Gastrocnemius medialis (tissue), 4 donors: Measurements from ENCODE around the gene RPS6KL1.
"Not testable (repeated sequence)": the region's sequence is repeated elsewhere in the genome, so short reads cannot be mapped to it uniquely, and the experiment has no call there.

ENCODE experiments used
- CTCF ChIP-seq, 5 experiments: fragments of 450-650 bp in 3 of 5; fragments of 200-600 bp in 2 of 5; sonication (generic) in 2 of 5; IDR thresholded peaks in 4 of 5; conservative IDR thresholded peaks in 1 of 5; 1 replicate in 4 of 5; 2 replicates in 1 of 5; pipeline ENCODE4 v1.5.1; 2016 to 2019; ENCODE audit warnings: antibody characterized with exemption in 5 of 5, mild to moderate bottlenecking in 3 of 5, moderate library complexity in 3 of 5
- POLR2A ChIP-seq, 2 donors: fragments of 450-650 bp; IDR thresholded peaks; one replicate each; pipeline ENCODE4 v1.6.1; 2017; ENCODE audit warnings: antibody characterized with exemption in 2 of 2, mild to moderate bottlenecking in 2 of 2, moderate library complexity in 2 of 2

GRCh38 chr14:74932936-74933335 lies 9.9 kb upstream of the RPS6KL1 start:
- not testable (repeated sequence) for TF ChIP-seq CTCF (IDR thresholded peaks at IDR 0.05 in 4 of 5, conservative IDR thresholded peaks at IDR 0.05 in 1 of 5); POLR2A (IDR thresholded peaks at IDR 0.05)
